ENCODE data around the gene DTNB.

DTNB gene

DNA sequence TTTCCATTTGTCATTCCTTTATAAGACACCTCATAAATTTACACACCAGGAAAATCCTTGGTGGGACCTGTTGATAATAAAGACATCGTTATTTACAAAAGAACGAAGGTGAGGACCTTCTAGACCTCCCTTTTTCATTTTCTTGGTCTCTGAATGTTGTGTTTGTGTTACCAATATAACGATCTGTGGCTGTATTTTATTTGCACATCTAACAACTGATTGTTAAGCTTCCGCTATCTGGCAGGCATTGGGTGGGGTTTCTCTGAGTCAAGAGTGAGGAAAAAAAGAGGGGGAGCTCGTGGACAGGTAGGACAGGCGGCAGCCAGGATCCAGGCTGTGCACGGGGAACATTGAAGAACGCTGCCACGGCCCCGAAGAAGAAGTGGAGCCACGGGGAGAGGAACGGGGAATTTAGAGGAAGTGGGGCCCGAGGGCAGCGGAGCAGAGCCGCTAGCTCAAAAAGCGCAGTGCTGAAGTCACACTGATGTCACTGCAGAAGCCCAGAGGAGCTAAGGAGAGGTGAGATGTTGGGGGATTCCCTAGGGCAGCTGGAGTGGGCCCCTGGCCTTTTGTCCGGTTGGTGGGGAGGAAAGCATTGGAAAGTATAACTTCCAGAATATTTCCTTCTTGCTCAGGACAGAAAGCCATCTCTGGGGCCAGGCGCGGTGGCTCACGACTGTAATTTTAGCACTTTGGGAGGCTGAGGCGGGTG lies 310.8 kb downstream of the DTNB start:
- DNase-seq: no peak

DNA sequence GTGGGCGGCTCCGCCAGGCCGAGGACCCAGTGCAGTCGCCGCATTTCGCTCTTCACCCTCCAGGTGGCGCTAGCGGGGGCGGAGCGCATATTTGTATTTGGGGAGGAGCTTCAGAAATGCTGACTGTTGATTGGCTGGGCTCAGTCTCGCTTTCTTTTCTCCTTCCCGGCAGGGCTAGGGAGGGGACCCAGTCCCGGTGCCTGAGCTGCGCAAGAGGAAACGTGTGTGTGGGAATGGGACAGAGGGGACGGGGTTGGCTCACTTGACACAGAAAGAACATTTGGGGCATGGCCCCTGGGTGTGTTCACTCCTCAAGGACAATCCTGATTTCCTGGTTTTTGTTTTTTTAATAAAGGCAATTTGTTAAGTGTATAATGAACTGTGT lies 311.3 kb downstream of the DTNB start:
- DNase-seq: peak; percentile 87

DNA sequence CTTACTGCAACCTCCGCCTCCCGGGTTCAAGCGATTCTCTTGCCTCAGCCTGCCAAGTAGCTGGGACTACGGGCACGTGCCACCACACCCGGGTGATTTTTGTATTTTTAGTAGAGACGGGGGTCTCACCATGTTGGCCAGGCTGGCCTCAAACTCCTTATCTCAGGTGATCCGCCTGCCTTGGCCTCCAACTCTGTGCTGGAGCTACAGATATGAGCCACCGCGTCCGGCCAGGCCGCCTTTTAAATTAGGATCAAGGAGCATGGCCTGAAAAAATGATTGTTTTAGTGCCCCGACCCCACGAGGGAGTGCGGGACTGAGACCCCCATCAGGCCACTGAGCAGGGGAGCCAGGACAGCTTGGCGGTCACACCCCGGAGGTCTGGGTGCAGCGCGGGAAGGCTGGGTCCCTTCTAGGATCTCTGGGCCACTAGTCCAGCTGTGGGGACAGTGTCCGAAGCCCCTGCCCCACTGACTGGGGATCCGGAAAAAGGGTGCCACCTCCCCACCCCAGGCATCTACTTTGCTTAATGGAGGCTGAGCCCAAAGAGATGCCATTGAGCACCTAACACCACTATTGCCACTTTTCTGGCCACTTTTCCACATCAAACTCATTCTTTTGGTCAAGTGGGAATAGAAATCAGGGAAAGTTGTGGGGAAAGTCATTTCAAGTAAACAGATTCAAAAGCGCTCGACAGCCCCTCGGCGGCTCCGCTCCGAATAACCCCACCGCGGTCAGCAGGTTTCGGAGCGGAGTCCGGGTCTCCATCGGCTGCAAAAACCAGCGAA lies 311.9 kb downstream of the DTNB start:
- no peak for DNase-seq

DNA sequence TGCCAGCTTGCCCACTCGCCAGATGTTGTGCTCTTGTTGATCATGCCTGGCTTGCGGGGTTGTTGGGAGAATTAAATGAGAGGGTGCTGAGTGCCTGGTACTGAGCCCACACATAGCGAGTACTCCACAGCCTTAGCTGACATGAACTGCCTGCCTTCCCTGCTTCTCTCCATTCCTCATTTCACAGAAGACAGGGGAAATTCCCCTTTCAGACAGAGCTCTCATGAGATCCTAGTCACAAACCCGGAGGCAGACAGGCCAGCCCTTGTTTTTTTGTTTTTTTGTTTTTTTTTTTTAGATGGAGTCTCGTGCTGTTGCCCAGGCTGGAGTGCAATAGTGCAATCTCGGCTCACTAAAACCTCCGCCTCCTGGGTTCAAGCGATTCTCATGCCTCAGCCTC lies 314.5 kb downstream of the DTNB start:
- DNase-seq: no peak

DNA sequence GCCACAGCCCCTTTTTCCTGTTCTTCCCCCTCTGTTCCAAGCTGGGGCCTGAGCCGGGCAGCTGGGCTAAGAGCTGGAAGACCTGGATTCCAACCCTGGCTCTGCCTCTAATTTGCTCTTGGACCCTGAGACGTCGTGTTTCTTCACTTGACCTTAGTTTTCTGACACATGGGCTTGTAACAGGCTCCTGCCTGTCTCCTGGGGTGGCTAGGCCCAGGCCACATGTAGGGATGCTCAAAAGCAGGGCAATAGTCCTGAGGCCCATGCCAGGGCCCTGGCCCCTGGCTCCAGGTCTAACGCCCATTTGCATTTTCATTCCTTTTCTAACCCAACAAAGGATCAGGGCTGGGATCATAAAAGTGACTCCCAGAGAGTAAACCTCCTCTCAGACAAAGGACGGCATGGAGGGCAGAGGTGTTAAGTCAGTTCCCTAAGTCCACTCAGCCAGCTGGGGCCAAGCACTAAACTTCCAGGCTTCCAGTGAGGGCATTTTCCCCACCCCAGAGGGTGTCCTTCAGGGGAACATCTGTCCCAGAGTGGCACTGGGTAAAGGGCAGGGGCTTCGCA lies 315.0 kb downstream of the DTNB start:
- no peak for DNase-seq

DNA sequence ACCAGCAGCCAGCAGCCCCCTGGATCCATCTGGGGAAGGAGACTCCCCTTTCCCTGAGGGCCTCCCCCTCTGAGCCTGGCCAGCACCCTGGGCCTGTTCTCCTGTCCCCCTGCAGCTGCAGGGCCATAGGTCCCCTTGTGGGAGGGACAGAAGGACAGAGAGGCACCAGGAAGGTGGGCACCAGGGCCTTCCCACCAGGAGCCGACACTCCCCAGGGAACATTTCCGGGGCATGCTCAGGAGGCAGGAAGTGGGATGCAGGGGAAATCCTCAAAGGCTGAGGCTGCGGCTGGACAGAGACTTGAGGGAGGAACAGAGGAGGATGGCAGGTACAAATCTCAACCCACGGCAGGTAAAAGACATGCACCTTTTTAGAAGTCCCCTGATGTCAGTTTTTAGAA lies 317.3 kb downstream of the DTNB start:
- no peak for DNase-seq

DNA sequence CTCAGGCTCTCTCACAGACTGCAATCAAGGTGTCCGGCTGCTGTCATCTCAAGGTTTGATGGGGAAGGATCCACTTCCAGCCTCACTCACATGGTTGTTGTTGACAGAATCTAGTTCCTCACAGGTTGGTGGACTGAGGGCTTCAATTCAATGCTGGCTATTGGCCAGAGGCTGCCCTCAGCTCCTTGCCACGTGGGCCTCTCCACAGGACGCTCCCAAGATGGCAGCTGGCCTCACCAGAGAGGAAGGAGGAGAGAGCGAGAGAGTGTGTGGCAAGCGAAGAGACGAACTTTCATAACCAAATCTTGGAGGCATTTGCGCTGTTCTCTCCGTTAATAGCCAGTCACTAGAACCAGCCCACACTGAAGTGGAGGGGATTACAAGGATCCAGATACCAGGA lies 318.1 kb downstream of the DTNB start:
- DNase-seq: no peak

DNA sequence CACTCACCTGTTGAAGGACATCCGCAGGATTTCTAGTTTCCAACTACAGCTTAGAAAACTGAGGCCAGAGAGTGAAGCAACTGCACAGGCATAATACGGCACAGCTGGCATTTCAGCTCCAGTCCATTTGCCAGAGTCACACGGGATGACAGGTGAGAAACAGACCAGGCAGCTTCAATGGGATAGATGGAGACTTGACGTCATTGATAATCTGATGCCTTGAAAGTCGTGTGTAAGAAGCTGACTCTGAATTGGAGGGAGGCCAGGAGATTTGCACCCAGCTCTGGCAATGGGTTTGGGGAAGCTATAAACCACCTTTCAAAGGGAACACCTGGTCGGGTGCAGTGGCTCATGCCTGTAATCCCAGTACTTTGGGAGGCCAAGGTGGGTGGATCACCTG lies 319.3 kb downstream of the DTNB start:
- DNase-seq: no peak

DNA sequence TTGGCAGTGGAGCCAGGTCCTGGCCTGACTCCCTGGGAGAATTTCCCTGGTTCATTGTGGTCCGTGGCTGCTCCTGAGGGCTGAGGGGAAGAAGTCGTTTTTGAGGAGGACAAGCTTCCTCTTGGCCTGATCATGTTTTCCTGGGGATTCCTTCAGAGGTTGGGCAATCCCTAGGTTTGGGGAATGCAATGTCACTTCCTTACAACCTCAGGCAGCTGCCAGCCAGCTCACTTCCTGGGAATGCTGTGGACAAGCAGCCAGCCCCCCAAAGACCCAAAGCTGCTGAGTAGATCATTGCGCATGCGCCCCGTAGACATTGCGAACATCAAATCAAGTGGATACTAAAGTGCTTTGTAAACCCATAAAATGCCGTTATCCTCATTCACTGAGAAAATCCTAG lies 324.0 kb downstream of the DTNB start:
- peak; percentile 60 for DNase-seq

DNA sequence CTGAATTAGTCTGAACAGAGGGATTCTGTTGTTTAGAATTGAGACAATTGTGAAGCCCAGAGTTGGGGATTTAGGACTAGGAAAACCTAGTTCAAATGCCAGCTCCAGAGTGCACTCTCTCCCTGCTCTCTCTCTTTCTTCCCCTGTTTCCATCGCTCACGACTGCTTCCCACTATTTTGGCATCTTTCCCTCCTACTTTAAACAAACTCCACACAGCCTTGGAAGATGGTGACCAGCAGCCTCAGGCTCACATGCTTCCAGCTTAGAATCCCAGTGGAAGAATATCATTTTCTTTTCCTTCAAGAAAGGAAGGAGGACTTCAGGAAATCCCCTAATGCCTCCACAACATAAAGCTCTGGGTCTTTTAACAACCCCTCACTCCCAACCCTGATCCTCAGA lies 325.5 kb downstream of the DTNB start:
- no peak for DNase-seq

DNA sequence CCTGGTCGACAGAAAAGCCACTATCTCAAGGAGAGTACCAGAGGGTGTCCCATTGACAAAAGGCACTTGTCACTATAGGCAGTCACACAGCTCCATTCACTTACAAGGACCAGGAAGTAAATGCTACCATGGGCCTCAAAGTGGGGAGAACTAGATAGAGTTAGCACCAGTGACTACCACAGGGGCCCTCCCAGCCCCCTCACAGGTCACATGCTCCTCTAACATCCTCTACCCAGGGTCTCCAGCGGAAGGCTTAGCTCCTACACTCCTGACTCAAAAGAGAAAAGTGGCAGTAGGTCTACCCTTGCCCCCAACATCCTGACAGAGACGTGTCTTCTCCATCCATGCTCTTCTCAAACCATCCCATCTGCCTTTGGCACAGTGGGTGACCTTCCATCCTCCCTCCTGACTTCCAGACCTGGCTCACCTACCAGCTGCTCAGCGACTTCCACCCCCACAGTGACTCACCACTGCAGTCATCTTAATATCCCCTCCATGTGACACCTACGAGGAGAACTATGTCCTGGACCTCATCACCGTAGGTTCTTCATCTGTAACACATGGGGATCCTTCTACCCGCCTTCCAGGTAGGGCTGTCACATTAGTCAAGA lies 326.1 kb downstream of the DTNB start:
- DNase-seq: no peak

DNA sequence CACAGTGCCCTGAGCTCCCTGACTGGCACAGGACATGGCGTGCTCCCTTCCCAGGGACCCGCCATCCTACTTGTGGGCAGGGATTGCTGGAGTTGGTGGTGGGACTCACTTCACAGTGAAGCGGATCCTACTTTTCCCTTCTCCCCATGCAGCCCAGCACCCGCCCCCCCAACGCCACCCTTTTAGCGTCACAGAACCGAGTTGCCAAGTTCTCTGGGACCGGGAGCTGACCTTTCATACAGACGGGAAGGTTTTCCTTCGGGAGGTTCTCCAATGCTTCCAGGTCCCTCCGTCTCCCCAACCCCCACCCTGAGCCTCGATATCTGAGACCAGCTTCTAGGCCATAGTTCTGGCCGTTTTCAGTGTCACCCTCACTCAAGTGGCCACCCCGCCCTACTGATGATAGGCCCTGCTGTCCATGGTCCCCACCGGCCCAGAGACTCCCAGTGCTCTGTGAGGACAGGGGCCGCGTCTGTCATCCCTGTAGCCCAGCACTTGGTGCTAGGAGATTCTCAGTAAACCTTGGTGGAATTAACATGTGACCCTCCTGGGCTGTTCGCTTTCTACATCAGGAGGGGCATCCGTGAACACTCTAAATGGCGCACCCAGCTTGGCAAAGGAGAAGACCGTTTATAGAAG lies 330.1 kb downstream of the DTNB start:
- no peak for DNase-seq

DNA sequence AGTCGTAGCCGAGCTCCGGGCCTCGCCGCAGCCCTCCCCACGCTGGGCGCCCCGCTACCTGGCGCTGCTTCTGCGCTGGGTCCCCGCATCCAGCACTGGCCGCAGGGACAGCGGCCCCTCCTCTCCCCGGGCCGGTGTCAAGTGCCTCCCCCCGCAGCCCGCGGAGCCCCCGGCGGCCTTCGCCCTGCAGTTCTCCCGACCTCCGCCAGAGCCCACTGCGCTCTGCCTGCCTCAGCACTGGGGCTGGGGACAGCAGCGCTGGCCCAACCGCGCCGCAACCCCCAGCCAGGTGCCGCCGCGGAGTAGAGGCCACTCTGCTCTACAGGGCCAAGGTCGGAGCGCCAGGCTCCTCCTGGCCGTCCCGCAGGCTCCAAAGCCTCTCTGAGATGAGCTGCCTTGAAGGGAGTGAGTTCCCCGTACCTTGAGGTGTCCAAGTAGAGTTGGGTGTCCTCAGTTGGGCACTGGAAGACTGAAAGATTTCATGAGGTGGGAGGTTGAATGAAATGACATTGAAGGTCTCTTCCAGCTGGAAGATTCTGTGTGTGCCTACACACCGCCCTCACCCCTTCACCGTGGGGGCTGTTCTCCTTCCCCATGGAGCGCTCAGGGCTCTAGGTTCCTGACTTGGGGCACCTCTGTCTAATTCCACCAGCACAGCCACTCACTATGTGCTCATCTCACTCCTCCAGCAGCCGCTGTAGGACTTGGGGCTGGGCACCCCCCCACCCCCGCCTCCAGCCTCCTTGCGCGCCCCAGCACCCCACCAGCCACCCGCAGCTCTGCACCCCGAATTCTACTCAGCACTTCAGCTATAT lies 330.8 kb downstream of the DTNB start:
- peak; percentile 82 for DNase-seq

DNA sequence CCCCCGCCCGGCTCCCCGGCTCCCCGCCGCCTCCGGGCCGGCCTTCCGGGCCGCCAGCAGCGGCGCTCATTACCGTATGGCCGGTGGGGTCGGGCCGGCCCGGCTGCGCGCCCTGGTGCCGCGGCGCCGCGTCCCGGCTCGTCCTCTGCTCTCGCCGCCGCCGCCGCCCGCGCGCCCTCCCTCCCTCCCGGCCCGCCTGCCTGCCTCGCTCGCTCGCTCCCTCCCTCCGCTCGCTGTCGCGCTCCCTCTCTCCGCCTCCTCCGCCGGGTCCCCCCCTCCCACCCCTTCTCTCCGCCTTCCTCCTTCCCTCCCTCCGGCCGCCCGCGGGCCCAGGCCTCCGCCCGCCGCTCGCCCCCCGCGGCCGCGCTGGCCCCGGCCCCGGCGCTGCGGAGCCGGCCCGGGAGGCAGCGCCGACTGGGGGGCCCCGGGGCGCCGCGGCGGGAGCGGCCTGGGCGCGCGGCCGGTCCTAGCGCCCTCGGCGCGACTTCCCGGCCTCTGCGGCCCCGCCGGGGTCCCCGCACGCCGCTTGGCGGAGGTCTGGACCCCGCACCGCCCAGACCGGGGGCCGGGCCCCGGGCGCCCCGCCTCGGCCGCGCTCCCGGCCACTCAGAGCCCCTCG lies 331.5 kb downstream of the DTNB start, which contains the start of gene DNMT3A:
TSS of gene DNMT3A (minus strand) at position 173 of the 619 bp plus-strand sequence. CDS start 27,941 bp downstream, outside the sequence.
- peak; percentile 74 for DNase-seq

DNA sequence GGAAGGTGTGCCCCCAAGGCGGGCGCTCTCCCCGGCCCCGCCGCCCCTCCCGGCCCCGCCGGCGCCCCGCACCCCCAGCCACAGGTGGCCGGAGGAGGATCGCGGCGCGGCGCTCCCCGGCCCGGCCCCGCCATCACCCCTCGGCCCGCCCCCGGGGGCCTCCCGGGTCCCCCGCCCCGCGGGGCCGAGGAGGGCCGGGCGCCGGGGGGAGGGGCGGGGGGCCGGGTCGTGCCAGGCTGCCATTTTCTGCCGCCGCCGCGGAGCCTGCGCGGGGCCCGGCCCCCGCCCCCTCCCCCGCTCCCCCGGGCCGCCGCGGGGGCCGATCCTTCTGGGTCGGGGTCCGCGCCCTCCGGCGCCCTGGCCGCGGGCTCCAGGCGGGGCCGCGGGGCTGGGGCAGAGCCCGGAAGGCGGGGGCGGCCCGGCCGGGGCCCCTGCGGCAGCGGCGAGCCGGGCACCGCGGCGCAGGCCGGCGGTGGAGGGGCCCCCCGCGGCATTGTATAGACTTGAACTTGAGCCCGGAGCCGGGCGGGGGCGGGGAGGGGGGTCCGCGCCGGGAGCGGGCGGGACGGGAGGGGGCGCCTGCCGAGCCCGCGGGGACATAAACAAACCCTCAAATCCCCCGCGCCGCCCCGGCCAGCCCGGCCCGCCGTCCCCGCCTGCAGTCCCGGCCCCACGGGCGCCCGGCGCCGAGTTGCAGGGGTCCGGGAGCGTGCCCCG lies 332.2 kb downstream of the DTNB start:
- no peak for DNase-seq

DNA sequence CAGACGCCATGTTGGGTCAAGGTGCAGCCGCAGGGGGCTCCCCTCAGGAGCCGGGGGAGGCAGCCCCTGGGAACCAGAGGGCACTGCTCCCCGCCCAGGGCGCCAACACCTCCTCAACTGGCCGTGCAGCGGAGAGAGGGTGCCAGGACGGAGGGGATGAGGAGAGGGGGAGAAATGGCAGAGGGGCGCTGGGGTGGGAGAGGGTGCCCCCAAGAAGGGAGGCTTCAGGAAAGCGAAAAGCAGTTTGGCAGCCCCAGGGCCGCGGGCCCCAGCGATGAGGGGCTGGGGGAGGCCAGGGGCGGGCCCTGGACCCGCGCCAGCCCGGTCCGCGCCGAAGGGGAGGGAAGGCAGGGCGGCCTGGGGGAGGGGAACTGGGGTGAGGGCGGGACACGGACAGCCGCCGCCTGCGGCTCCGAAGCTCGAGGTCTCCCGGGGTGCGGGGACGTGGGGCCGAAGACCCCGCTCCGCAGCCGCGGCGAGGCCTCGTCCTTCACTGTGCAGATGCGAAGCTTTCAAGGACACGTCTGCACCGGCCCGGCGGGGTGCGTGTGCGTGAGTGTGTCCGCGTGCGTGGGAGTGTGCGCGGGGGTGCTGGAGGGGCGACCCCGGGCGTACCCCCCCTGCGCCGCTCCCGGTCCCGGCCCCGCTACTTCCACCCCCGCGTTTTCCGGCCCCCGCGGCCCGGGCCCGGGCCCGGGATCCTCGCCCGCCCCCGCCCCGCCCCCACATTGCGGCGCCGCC lies 333.0 kb downstream of the DTNB start:
- DNase-seq: no peak

DNA sequence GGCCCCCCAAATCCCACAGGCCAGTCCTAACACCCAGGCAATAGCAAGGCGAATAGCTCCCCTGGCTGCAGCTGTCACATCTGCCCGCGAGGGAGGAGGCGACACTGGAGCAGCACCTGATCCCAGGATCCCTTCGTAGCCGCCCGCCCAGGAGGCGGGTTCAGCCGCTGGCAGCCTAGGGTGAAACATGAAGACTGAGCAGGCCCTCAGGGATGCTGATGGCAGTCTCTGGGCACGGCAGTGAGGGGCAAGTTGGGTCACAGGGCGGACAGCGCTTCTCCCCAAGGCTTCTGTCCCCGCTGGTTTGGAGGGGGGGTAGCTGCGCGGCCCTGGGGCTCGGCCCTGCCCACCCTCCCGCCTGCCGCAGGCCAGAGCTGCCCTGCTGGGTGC lies 333.6 kb downstream of the DTNB start:
- no peak for DNase-seq

DNA sequence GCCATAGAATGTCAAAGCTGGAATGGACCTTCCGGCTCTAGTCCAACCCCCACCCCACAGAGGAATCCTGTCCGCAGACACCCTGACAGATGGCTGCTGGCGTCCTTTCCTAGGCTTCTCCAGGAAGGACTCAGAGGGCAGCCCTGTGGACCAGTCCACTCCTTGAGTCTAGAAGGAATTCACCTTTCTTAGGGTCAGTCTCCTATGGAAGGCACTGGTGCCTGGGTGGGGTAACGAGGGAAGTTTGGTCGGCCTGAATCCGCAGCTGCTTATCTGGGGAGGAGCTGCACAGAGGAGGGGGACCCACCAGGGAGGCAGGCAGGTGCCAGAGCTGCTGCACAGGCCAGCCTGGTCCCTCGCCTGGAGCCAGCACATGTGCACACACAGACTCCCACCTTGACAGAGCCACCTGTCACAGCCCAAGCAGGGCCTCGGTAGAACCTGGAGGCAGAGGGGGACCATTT lies 334.1 kb downstream of the DTNB start:
- no peak for DNase-seq

DNA sequence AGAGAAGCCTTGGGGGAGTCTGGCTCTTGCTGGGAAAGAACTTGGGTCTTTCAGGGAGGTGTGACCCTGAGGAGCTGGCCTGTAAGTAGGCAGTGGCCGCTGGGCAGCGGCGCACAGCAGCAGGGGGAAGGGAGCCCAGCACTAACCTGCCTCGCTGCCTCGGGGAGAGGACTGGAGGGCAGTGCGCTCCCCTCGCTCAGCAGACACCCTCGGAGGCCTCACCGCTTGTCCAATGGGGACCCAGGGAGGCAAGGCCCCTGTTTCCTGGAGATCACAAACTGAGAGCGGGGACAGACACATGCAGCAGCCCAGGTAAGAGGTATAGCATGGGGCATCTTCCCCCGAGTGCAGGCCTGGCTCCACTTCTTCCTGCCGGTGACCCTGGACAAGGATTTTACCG lies 335.0 kb downstream of the DTNB start:
- DNase-seq: no peak

DNA sequence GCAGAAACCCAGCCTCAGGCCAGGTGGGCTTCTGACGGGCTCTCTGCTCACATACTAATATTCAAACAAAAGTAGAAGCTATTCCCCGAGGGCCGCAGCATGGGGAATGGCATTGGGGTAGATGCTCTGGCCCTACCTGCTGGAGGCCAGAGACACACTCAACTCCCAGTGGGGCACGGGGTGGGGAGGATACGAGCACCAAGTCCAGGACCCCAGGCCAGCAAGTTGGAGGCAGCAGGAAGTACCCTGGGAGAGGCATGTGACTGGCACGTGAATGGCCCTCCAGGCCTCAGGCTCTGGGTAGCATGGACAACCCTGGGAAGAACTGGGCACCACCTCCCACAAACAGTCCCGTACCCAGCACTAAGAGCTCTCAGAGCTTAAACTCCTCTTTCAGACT lies 335.5 kb downstream of the DTNB start:
- no peak for DNase-seq
